Gastroesophageal sphincter (tissue), 4 donors: ENCODE measurements around the gene RYR2. TPM values are rescaled to one million over a fixed set of nuclear protein-coding genes. Genes with fewer than 3 reads are reported as not detected.

ENCODE experiments used
- ATAC-seq: fragments of 150-250 bp; one replicate; pipeline ENCODE4 v1.9.1; 2016; ENCODE audit warnings: mild to moderate bottlenecking, moderate library complexity
- H3K27ac ChIP-seq, 4 donors: fragments of 200-600 bp; sonication (generic) in 3 of 4; 1 replicate in 3 of 4; 2 replicates in 1 of 4; pipeline ENCODE4 v1.5.1; 2016 to 2019
- H3K27me3 ChIP-seq: fragments of 200-600 bp; sonication (generic); one replicate; pipeline ENCODE4 v1.5.1; 2019
- H3K36me3 ChIP-seq, 2 donors: fragments of 200-600 bp; sonication (generic); one replicate each; pipeline ENCODE4 v1.5.1; 2019; ENCODE audit warnings: control low read depth in 1 of 2
- H3K4me1 ChIP-seq, 3 donors: fragments of 200-600 bp; sonication (generic); 1 replicate in 2 of 3; 2 replicates in 1 of 3; pipeline ENCODE4 v1.5.1; 2016 to 2019; ENCODE audit warnings: control low read depth in 2 of 3
- H3K4me3 ChIP-seq, 2 donors: fragments of 200-600 bp; sonication (generic); one replicate each; pipeline ENCODE4 v1.5.1; 2019; ENCODE audit warnings: mild to moderate bottlenecking in 1 of 2, moderate library complexity in 1 of 2
- H3K9me3 ChIP-seq, 3 donors: fragments of 200-600 bp; sonication (generic); one replicate each; pipeline ENCODE4 v1.5.1; 2017 to 2019; ENCODE audit warnings: control low read depth in 2 of 3
- EP300 ChIP-seq: sonication (generic); formaldehyde crosslinking; IDR thresholded peaks from one replicate; pipeline ENCODE4 v1.6.1; 2017; ENCODE audit warnings: antibody characterized with exemption, mild to moderate bottlenecking
- POLR2A ChIP-seq, 2 donors: fragments of 450-650 bp; IDR thresholded peaks; one replicate each; pipeline ENCODE4 v1.6.1; 2017; ENCODE audit warnings: antibody characterized with exemption in 2 of 2, mild to moderate bottlenecking in 2 of 2, moderate library complexity in 1 of 2
- POLR2AphosphoS5 ChIP-seq: sonication (generic); formaldehyde crosslinking; IDR thresholded peaks from one replicate; pipeline ENCODE4 v1.6.1; 2017; ENCODE audit warnings: antibody characterized with exemption
- WGBS, 2 donors: methylation state at CpG; one replicate each; pipeline ENCODE4 v1.1.5; 2018; ENCODE audit warnings: low coverage in 1 of 2; 5-methylcytosine and 5-hydroxymethylcytosine counted together
- total RNA-seq, 4 donors: library from RNA; depleted of rRNA; stranded (reverse); fragments of >200 nt; gene quantifications; one replicate each; pipeline ENCODE4 v1.1.0, GENCODE V29; 2016
- TF ChIP-seq, protein P1 (sequence below), 4 experiments: fragments of 200-600 bp in 2 of 4; fragments of 450-650 bp in 2 of 4; sonication (generic) in 1 of 4; IDR thresholded peaks; one replicate each; pipeline ENCODE4 v1.5.1; 2017 to 2019; ENCODE audit warnings: antibody characterized with exemption in 4 of 4, mild to moderate bottlenecking in 2 of 4, moderate library complexity in 2 of 4

RYR2 gene
- total RNA-seq, 4 donors from 2014 or later: 27.4 to 78.8 (median 42.7) TPM

- Histone ChIP-seq H3K36me3 (no peaks in the 10 kb centered on the region), H3K4me1 (peaks cover 0 to 16% (median 3%) of the 10 kb centered on the region in 3 donors), H3K27ac (no peak overlapping the region), H3K27me3 (no peaks in the 10 kb centered on the region), H3K4me3 (no peak overlapping the region), H3K9me3 (no peaks in the 10 kb centered on the region)
- TF ChIP-seq POLR2A (IDR thresholded peaks at IDR 0.05) (no peak), POLR2AphosphoS5 (no peak), EP300 (no peak)
- TF ChIP-seq, protein P1, sequence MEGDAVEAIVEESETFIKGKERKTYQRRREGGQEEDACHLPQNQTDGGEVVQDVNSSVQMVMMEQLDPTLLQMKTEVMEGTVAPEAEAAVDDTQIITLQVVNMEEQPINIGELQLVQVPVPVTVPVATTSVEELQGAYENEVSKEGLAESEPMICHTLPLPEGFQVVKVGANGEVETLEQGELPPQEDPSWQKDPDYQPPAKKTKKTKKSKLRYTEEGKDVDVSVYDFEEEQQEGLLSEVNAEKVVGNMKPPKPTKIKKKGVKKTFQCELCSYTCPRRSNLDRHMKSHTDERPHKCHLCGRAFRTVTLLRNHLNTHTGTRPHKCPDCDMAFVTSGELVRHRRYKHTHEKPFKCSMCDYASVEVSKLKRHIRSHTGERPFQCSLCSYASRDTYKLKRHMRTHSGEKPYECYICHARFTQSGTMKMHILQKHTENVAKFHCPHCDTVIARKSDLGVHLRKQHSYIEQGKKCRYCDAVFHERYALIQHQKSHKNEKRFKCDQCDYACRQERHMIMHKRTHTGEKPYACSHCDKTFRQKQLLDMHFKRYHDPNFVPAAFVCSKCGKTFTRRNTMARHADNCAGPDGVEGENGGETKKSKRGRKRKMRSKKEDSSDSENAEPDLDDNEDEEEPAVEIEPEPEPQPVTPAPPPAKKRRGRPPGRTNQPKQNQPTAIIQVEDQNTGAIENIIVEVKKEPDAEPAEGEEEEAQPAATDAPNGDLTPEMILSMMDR (IDR thresholded peaks at IDR 0.05): no peak
- ATAC-seq: no peak
- 58 to 82% methylated on average over 1 of the region's 1 CpG for WGBS, 2 donors
Observed at GRCh38 chr1:237279629-237280028, 237.6 kb downstream of the RYR2 start.

GRCh38 chr1:237281481-237281880 is 239.5 kb downstream of the RYR2 start:
- no peak for ATAC-seq
- WGBS, 2 donors: 71% methylated on average over 2 of the region's 2 CpGs; no CpG with 5 or more reads in 1 of the 2 donors
- Histone ChIP-seq H3K27ac (no peak overlapping the region), H3K9me3 (no peaks in the 10 kb centered on the region), H3K27me3 (no peaks in the 10 kb centered on the region), H3K4me1 (peaks cover 0 to 16% (median 3%) of the 10 kb centered on the region in 3 donors), H3K36me3 (no peaks in the 10 kb centered on the region), H3K4me3 (no peak overlapping the region)
- TF ChIP-seq POLR2A (IDR thresholded peaks at IDR 0.05) (no peak), POLR2AphosphoS5 (no peak), EP300 (no peak)
- TF ChIP-seq, protein P1 (IDR thresholded peaks at IDR 0.05): no peak

GRCh38 chr1:237282208-237282783 is 240.3 kb downstream of the RYR2 start:
- Histone ChIP-seq H3K36me3 (no peaks in the 10 kb centered on the region), H3K4me1 (peaks cover 0 to 16% (median 3%) of the 10 kb centered on the region in 3 donors), H3K27me3 (no peaks in the 10 kb centered on the region), H3K4me3 (no peak overlapping the region), H3K9me3 (no peaks in the 10 kb centered on the region), H3K27ac (no peak overlapping the region)
- no peak for ATAC-seq
- no peak for TF ChIP-seq POLR2A (IDR thresholded peaks at IDR 0.05)
- TF ChIP-seq POLR2AphosphoS5: no peak
- TF ChIP-seq EP300: no peak
- TF ChIP-seq, protein P1 (IDR thresholded peaks at IDR 0.05): no peak
- 29 to 43% methylated on average over 3 of the region's 3 CpGs for WGBS, 2 donors

- H3K9me3 ChIP-seq: no peaks in the 10 kb centered on the region
- H3K4me3 ChIP-seq: no peak overlapping the region
- H3K36me3 ChIP-seq: no peaks in the 10 kb centered on the region
- H3K4me1 ChIP-seq: no peaks in the 10 kb centered on the region
- no peak overlapping the region for H3K27ac ChIP-seq
- no peak for ATAC-seq
- WGBS, 2 donors: 50 to 83% methylated on average over 2 of the region's 6 CpGs
- TF ChIP-seq EP300: no peak
- TF ChIP-seq, protein P1 (IDR thresholded peaks at IDR 0.05): no peak
- TF ChIP-seq POLR2AphosphoS5: no peak
- no peak for TF ChIP-seq POLR2A (IDR thresholded peaks at IDR 0.05)
- H3K27me3 ChIP-seq: no peaks in the 10 kb centered on the region
Observed at GRCh38 chr1:237287876-237288521, 246.0 kb downstream of the RYR2 start.

DNA sequence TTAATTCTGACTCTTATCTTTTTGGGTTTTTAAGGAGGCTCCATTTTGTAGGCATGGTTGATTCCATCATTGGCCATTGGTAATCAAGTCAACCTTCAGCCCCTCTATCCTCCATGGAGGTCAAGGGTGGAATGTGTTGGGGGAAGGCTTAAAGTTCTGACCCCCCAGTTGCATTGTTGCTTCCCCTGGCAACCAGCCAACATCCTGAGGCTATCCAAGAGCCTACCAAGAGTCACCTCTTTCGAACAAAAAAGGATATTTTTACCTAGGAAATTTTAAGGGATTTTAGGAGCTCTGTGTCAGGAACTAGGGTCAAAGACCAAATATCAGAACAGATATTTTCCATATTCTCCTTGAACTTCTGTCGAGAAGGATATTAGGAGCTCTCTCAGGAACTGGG is 251.8 kb downstream of the RYR2 start:
- TF ChIP-seq EP300 (no peak), POLR2AphosphoS5 (no peak), POLR2A (IDR thresholded peaks at IDR 0.05) (no peak)
- TF ChIP-seq, protein P1 (IDR thresholded peaks at IDR 0.05): no peak
- 60 to 96% methylated on average over 1 to 2 of the region's 2 CpGs for WGBS, 2 donors
- Histone ChIP-seq H3K9me3 (no peaks in the 10 kb centered on the region), H3K4me3 (no peak overlapping the region), H3K27ac (no peak overlapping the region), H3K36me3 (no peaks in the 10 kb centered on the region), H3K4me1 (no peaks in the 10 kb centered on the region), H3K27me3 (no peaks in the 10 kb centered on the region)
- ATAC-seq: no peak
